ENCODE data around the gene EVI5. TPM values are rescaled to one million over a fixed set of nuclear protein-coding genes. Genes with fewer than 3 reads are reported as not detected.

Gene EVI5
- total and polyA plus RNA-seq, 2 experiments from 2014 or later = 24.9 to 29.0 TPM

GRCh38 chr1:92483610-92484471, 301.1 kb downstream of the EVI5 start:
- Histone ChIP-seq H3K27ac (no peak overlapping the region), H3K4me1 (ENCODE audit: insufficient read depth) (peaks cover 51% of the 10 kb centered on the region)

GRCh38 chr1:92482665-92483609, 302.0 kb downstream of the EVI5 start:
- H3K27ac ChIP-seq = no peak overlapping the region

More at GRCh38 chr1:92483610-92484471, 301.1 kb downstream of the EVI5 start:
- WGBS (ENCODE audit: low lambda C conversion rate, missing lambda C conversion rate) = 1% methylated on average over 45 of the region's 56 CpGs
- peak; percentile 14 for DNase-seq (ENCODE audit: low spot score)
- H3K79me2 ChIP-seq = no peaks in the 10 kb centered on the region
- no peak overlapping the region for H3K4me3 ChIP-seq
- no peaks in the 10 kb centered on the region for H3K9me3 ChIP-seq (ENCODE audit: low read depth)
- TF ChIP-seq EZH2 (IDR thresholded peaks at IDR 0.05; ENCODE audit: borderline replicate concordance) = peak; percentile 68
- peak; percentile 87 for TF ChIP-seq EZH2phosphoT487 (IDR thresholded peaks at IDR 0.05; ENCODE audit: low read depth, severe bottlenecking, unreplicated experiment)
- no peak for TF ChIP-seq CTCF (IDR thresholded peaks at IDR 0.05; ENCODE audit: poor library complexity)
- peaks cover 100% of the 10 kb centered on the region for H3K27me3 ChIP-seq
- H3K36me3 ChIP-seq (replicated peaks; ENCODE audit: insufficient read depth, low read depth) = no peaks in the 10 kb centered on the region
- no peaks in the 10 kb centered on the region for H3K9me2 ChIP-seq (replicated peaks; ENCODE audit: insufficient read depth)
- peaks cover 7% of the 10 kb centered on the region for H4K20me1 ChIP-seq (ENCODE audit: insufficient read depth, poor library complexity, severe bottlenecking)
- H3K4me2 ChIP-seq = peak overlapping the region; percentile 97
- peak overlapping the region; percentile 66 for H2AFZ ChIP-seq

More at GRCh38 chr1:92482665-92483609, 302.0 kb downstream of the EVI5 start:
- Histone ChIP-seq H3K4me1 (ENCODE audit: insufficient read depth) (peaks cover 51% of the 10 kb centered on the region), H3K4me2 (peak overlapping the region; percentile 97), H3K79me2 (no peaks in the 10 kb centered on the region), H3K4me3 (no peak overlapping the region), H2AFZ (peak overlapping the region; percentile 66), H3K9me3 (ENCODE audit: low read depth) (no peaks in the 10 kb centered on the region), H3K27me3 (peaks cover 100% of the 10 kb centered on the region), H4K20me1 (ENCODE audit: insufficient read depth, poor library complexity, severe bottlenecking) (peaks cover 7% of the 10 kb centered on the region), H3K36me3 (replicated peaks; ENCODE audit: insufficient read depth, low read depth) (no peaks in the 10 kb centered on the region), H3K9me2 (replicated peaks; ENCODE audit: insufficient read depth) (no peaks in the 10 kb centered on the region)
- TF ChIP-seq EZH2 (IDR thresholded peaks at IDR 0.05; ENCODE audit: borderline replicate concordance) (peak; percentile 97), EZH2phosphoT487 (IDR thresholded peaks at IDR 0.05; ENCODE audit: low read depth, severe bottlenecking, unreplicated experiment) (peak; percentile 71), CTCF (IDR thresholded peaks at IDR 0.05; ENCODE audit: poor library complexity) (no peak)
- DNase-seq (ENCODE audit: low spot score) = no peak
- 3% methylated on average over 57 of the region's 62 CpGs for WGBS (ENCODE audit: low lambda C conversion rate, missing lambda C conversion rate)

Measured in hepatocyte (in vitro differentiated cells).